GM19043 (cell line): ENCODE results near the gene PHACTR3.

Experiments used
- ATAC-seq: cut with Tn5 transposase; IDR thresholded peaks from one replicate; pipeline ENCODE4 v1.9.1; 2021; ENCODE audit warnings: low read depth; ENCODE audit not compliant: unreplicated experiment

The PHACTR3 gene

GRCh38 chr20:59820204-59821041 is 216.1 kb downstream of the PHACTR3 start:
- no peak for ATAC-seq

- ATAC-seq: no peak
Measured at GRCh38 chr20:59821201-59821600, 216.9 kb downstream of the PHACTR3 start.

GRCh38 chr20:59821788-59822187 is 217.4 kb downstream of the PHACTR3 start:
- no peak for ATAC-seq

DNA sequence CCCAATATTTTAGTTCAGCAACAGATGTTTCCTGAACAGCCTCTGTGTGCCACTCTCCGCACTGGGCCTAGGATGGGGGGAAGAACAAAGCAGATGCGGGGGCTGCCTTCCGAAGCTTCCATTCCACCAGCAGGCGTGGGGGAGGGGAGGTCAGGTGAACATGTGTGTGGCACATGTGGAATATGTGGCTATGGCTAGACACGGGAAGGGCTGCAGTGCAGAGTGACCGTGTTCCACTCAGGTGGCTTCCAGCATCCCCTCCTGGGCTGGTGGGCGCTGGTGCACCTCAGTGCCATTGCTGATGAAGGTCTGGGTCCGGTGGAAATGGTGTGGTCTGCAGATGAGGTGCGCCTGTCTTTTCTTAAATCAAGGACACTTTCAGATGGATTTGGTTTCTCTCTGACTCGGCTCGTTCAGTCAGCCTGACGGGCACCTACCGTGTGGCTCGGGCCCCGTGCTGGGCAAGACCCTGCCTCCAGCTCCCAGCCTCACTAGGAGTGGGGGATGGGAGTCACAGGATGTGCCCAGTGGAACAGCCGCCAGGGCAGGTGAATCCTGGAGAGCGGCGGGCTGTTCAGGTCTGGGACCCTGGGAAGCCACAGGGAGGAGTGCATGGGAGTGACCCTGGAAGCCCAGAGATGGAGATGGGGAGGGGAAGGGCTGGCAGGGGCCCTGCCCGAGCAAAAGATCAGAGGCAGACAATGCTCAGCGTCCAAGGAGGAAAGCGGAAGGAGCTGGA is 218.1 kb downstream of the PHACTR3 start:
- ATAC-seq: no peak

DNA sequence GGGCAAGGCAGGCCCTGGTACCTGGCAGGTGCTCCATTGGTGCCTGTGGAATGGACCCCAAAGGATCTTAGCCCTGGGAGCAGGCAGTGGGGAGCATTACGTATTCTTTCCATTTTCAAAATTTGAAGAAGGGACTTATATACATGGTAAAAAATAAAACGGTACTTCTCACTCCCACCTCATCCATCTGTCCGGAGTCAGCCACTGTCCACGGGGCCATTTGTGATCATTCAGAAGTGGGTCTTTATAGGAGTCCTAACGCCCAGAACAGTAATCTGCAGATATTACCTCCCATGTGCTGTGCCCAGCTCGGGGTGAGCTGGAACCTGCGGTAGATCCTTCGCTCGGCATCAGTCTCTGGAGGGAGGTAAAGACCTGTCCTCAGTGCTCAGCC is 218.7 kb downstream of the PHACTR3 start:
- ATAC-seq: no peak

GRCh38 chr20:59823491-59824259 is 219.3 kb downstream of the PHACTR3 start:
- no peak for ATAC-seq

GRCh38 chr20:59824711-59825562 is 220.6 kb downstream of the PHACTR3 start:
- ATAC-seq: no peak

DNA sequence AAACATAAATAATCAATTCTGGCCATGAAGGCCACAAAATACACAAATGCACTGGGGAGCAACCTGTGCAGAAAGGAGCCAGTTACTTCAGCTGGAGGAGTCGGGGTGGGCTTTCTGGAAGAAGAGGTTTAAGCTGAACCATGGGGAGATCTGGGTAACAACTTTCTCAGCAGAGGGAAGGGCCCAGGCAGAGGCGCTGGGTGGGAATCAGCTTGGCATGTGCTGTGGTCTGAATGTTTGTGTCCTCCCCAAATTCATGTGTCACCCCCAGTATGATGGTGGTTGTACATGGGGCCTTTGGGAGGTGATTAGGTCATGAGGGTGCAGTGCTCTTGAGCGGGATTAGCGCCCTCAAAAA is 221.2 kb downstream of the PHACTR3 start:
- no peak for ATAC-seq

- ATAC-seq: no peak
Measured at GRCh38 chr20:59825944-59826759, 221.8 kb downstream of the PHACTR3 start.

- ATAC-seq: no peak
Measured at GRCh38 chr20:59827138-59828056, 223.1 kb downstream of the PHACTR3 start.

- no peak for ATAC-seq
Measured at GRCh38 chr20:59828125-59829053, 224.0 kb downstream of the PHACTR3 start.

DNA sequence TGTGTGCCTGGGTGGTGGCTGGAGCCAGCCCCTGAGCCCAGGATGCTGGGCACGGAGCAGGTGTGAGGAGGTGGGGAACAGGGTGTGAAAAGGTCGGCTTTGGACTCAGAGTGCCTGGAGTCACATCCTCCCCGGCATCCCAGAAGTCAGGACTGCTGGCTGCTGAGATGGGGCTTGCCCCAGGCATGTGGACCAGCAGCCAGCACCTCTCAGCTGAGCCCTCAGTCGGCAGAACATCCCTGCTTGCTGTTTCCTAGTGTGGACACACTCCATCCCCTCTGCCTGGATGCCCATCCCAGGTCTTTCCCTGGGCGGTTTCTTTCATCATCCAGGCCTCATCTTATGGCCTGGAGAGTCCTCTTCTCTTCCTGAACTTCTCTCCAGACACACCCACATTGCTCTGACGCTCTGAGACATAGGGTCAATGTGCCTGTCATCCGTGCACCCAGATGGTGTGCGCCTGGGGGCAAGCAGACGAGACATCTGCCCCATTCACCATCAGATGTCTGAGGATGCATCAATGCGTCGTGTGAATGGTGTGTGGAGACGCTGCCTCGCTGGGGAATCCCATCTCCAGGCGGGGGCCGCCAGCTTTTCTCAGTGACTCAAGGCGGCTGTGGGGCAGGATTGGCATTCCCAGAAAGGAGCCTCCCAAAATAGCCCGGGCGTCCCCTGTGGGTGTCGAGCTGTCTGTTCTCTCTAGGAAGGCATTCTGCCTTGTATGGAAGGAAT is 224.9 kb downstream of the PHACTR3 start:
- ATAC-seq: no peak

GRCh38 chr20:59829786-59830664 is 225.7 kb downstream of the PHACTR3 start:
- ATAC-seq: no peak

GRCh38 chr20:59830665-59831023 is 226.3 kb downstream of the PHACTR3 start:
- ATAC-seq: no peak

GRCh38 chr20:59831024-59831915 is 226.9 kb downstream of the PHACTR3 start:
- no peak for ATAC-seq
